CD4-positive, alpha-beta T cell (primary cell): ENCODE data around the gene MS4A6A. TPM values are rescaled to one million over a fixed set of nuclear protein-coding genes. Genes with fewer than 3 reads are reported as not detected.
"Not testable (repeated sequence)": the region's sequence is repeated elsewhere in the genome, so short reads cannot be mapped to it uniquely, and the experiment has no call there.

ENCODE experiments used
- ATAC-seq: fragments of 200-7000 bp; cut with Tn5 transposase; one replicate; pipeline ENCODE4 v1.10.0; 2022; ENCODE audit warnings: mild to moderate bottlenecking; ENCODE audit not compliant: poor library complexity
- CTCF ChIA-PET: fragments of 350-600 bp; sonication (Branson Sonifier 250); formaldehyde crosslinking; loops from one replicate; lab custom pipeline; 2021; ENCODE audit warnings: antibody characterized with exemption, inconsistent platforms; lab: Charles Lee
- POLR2A ChIA-PET: fragments of 350-600 bp; sonication (Branson Sonifier 250); formaldehyde crosslinking; loops from one replicate; lab custom pipeline; 2021; ENCODE audit warnings: antibody characterized with exemption, inconsistent platforms; lab: Charles Lee
- DNase-seq, 14 experiments: peaks; one replicate each; pipeline ENCODE4 v3.0.0-alpha.2; 2013 to 2020; ENCODE audit warnings: mixed read lengths in 2 of 14
- H3K27ac ChIP-seq, 2 donors: one replicate each; pipeline versions ENCODE4 v1.5.1 to v1.7.0; 2013; ENCODE audit warnings: low read length in 2 of 2, low read depth in 1 of 2, mild to moderate bottlenecking in 1 of 2
- H3K27me3 ChIP-seq, 2 experiments: 1 replicate in 1 of 2; 2 replicates in 1 of 2; pipeline versions ENCODE4 v1.6.1 to v1.7.0; 2013; ENCODE audit warnings: low read length in 2 of 2, control low read depth in 1 of 2, mild to moderate bottlenecking in 1 of 2, moderate library complexity in 1 of 2; ENCODE audit not compliant: insufficient read depth in 2 of 2, control insufficient read depth in 1 of 2
- H3K36me3 ChIP-seq: one replicate; pipeline ENCODE4 v1.6.1; 2013; ENCODE audit warnings: low read length, control low read depth; ENCODE audit not compliant: insufficient read depth
- H3K4me1 ChIP-seq: one replicate; pipeline ENCODE4 v1.6.1; 2013; ENCODE audit warnings: low read length, control low read depth; ENCODE audit not compliant: insufficient read depth
- H3K4me3 ChIP-seq: one replicate; pipeline ENCODE4 v1.5.1; 2013; ENCODE audit warnings: mild to moderate bottlenecking, low read length, moderate library complexity
- H3K9me3 ChIP-seq, 2 experiments: 1 replicate in 1 of 2; 2 replicates in 1 of 2; pipeline versions ENCODE4 v1.6.1 to v1.7.0; 2013; ENCODE audit warnings: low read length in 2 of 2, mild to moderate bottlenecking in 2 of 2, control low read depth in 1 of 2, moderate library complexity in 1 of 2; ENCODE audit not compliant: control insufficient read depth in 1 of 2, insufficient read depth in 1 of 2
- H3K27ac Mint-ChIP-seq: one replicate; pipeline ENCODE4 v1.8.0; 2020; ENCODE audit warnings: mixed read lengths
- H3K27me3 Mint-ChIP-seq: one replicate; pipeline ENCODE4 v1.8.0; 2021; ENCODE audit warnings: mixed read lengths
- H3K36me3 Mint-ChIP-seq: one replicate; pipeline ENCODE4 v1.8.0; 2021; ENCODE audit warnings: low read depth, mixed read lengths
- H3K4me1 Mint-ChIP-seq: one replicate; pipeline ENCODE4 v1.8.0; 2021; ENCODE audit warnings: low read depth, mixed read lengths
- H3K4me3 Mint-ChIP-seq: one replicate; pipeline ENCODE4 v1.8.0; 2020; ENCODE audit warnings: mild to moderate bottlenecking, mixed read lengths
- H3K9me3 Mint-ChIP-seq: one replicate; pipeline ENCODE4 v1.8.0; 2020; ENCODE audit warnings: mixed read lengths
- CTCF ChIP-seq: fragments of 200-600 bp; IDR thresholded peaks from one replicate; pipeline ENCODE4 v1.8.0; 2022; ENCODE audit warnings: antibody characterized with exemption, mild to moderate bottlenecking
- intact Hi-C, 2 experiments: fragments of 100-400 bp; cut with DNase I in 1 of 2; cut with micrococcal nuclease in 1 of 2; formaldehyde crosslinking; loops; one replicate each; pipeline versions ENCODE4 v1.15.1 to v1.9.0; 2023 to 2025; cut with DNase I, micrococcal nuclease
- total RNA-seq, 174 experiments: library from RNA in 2 of 174; stranded (reverse) in 2 of 174; gene quantifications; one replicate each; pipeline ENCODE4 v1.2.3 and lab custom pipeline; 2021 to 2026

Gene MS4A6A
- total RNA-seq, 2 experiments from 2014 or later: 3.3 TPM

GRCh38 chr11:60130496-60130895 is 52.4 kb downstream of the MS4A6A start:
- Histone ChIP-seq H3K4me3 (no peak overlapping the region), H3K27me3 (no peaks in the 10 kb centered on the region), H3K9me3 (peaks cover 0 to 5% of the 10 kb centered on the region in 2 experiments), H3K4me1 (no peaks in the 10 kb centered on the region), H3K36me3 (no peaks in the 10 kb centered on the region), H3K27ac (no peak overlapping the region)
- peak; percentile 22 for TF ChIP-seq CTCF
- no peak overlapping the region for H3K27ac Mint-ChIP-seq
- no peaks in the 10 kb centered on the region for H3K27me3 Mint-ChIP-seq
- ChIA-PET CTCF (no interaction called here), POLR2A (no interaction called here)
- no peaks in the 10 kb centered on the region for H3K9me3 Mint-ChIP-seq
- ATAC-seq (no peak), DNase-seq (peak in 3 of 14 experiments; percentile 12 to 27 (median 23))
- H3K4me3 Mint-ChIP-seq: no peak overlapping the region
- H3K4me1 Mint-ChIP-seq: no peaks in the 10 kb centered on the region
- intact Hi-C loops: loop anchor here in 1 of 2 experiments (2.0 kb wide), 1 partner anchor 308 kb away; no protein-coding TSS in a partner anchor
- H3K36me3 Mint-ChIP-seq: no peaks in the 10 kb centered on the region

- CTCF ChIA-PET: no interaction called here
- H3K4me1 Mint-ChIP-seq: no peaks in the 10 kb centered on the region
These were observed 53.0 kb downstream of the MS4A6A start for GRCh38 chr11:60129853-60130252.

GRCh38 chr11:60128866-60129265 is 54.0 kb downstream of the MS4A6A start:
- intact Hi-C loops: not testable (repeated sequence)

More at GRCh38 chr11:60129853-60130252, 53.0 kb downstream of the MS4A6A start:
- no peak overlapping the region for H3K4me3 ChIP-seq
- no peaks in the 10 kb centered on the region for H3K27me3 Mint-ChIP-seq
- no peak overlapping the region for H3K4me3 Mint-ChIP-seq
- peaks cover 0 to 5% of the 10 kb centered on the region in 2 experiments for H3K9me3 ChIP-seq
- no peaks in the 10 kb centered on the region for H3K36me3 ChIP-seq
- H3K9me3 Mint-ChIP-seq: no peaks in the 10 kb centered on the region
- no peak overlapping the region for H3K27ac Mint-ChIP-seq
- POLR2A ChIA-PET: no interaction called here
- no peaks in the 10 kb centered on the region for H3K27me3 ChIP-seq
- no peaks in the 10 kb centered on the region for H3K36me3 Mint-ChIP-seq
- H3K27ac ChIP-seq: no peak overlapping the region
- no peaks in the 10 kb centered on the region for H3K4me1 ChIP-seq
- intact Hi-C loops: loop anchor here in 1 of 2 experiments (2.0 kb wide), 1 partner anchor 307 kb away; no protein-coding TSS in a partner anchor
- ATAC-seq (no peak), DNase-seq (no peak)
- no peak for TF ChIP-seq CTCF

GRCh38 chr11:60128376-60128775 is 54.5 kb downstream of the MS4A6A start:
- Histone ChIP-seq H3K27me3 (no peaks in the 10 kb centered on the region), H3K4me1 (no peaks in the 10 kb centered on the region), H3K9me3 (no peaks in the 10 kb centered on the region), H3K4me3 (no peak overlapping the region), H3K27ac (no peak overlapping the region), H3K36me3 (no peaks in the 10 kb centered on the region)
- H3K27ac Mint-ChIP-seq: no peak overlapping the region
- no peaks in the 10 kb centered on the region for H3K9me3 Mint-ChIP-seq
- intact Hi-C loops: no loop called here
- H3K27me3 Mint-ChIP-seq: no peaks in the 10 kb centered on the region
- ChIA-PET POLR2A (no interaction called here), CTCF (no interaction called here)
- H3K4me3 Mint-ChIP-seq: no peak overlapping the region
- no peak for ATAC-seq
- H3K4me1 Mint-ChIP-seq: no peaks in the 10 kb centered on the region
- no peak for TF ChIP-seq CTCF
- H3K36me3 Mint-ChIP-seq: no peaks in the 10 kb centered on the region
- DNase-seq: no peak

More at GRCh38 chr11:60128866-60129265, 54.0 kb downstream of the MS4A6A start:
- H3K27me3 ChIP-seq, H3K27ac ChIP-seq, H3K4me3 ChIP-seq, H3K4me3 Mint-ChIP-seq, H3K9me3 ChIP-seq, POLR2A ChIA-PET, CTCF ChIA-PET, DNase-seq, H3K9me3 Mint-ChIP-seq, H3K27me3 Mint-ChIP-seq, ATAC-seq, H3K36me3 ChIP-seq, H3K27ac Mint-ChIP-seq, H3K4me1 ChIP-seq, H3K36me3 Mint-ChIP-seq, H3K4me1 Mint-ChIP-seq: not testable (repeated sequence)
